HG03103 (cell line): ENCODE results near the gene AP1G2.
"Not testable (repeated sequence)": the region's sequence is repeated elsewhere in the genome, so short reads cannot be mapped to it uniquely, and the experiment has no call there.

Experiments
- ATAC-seq: cut with Tn5 transposase; IDR thresholded peaks from one replicate; pipeline ENCODE4 v1.9.1; 2021; ENCODE audit warnings: low read depth; ENCODE audit not compliant: unreplicated experiment

AP1G2 gene, protein sequence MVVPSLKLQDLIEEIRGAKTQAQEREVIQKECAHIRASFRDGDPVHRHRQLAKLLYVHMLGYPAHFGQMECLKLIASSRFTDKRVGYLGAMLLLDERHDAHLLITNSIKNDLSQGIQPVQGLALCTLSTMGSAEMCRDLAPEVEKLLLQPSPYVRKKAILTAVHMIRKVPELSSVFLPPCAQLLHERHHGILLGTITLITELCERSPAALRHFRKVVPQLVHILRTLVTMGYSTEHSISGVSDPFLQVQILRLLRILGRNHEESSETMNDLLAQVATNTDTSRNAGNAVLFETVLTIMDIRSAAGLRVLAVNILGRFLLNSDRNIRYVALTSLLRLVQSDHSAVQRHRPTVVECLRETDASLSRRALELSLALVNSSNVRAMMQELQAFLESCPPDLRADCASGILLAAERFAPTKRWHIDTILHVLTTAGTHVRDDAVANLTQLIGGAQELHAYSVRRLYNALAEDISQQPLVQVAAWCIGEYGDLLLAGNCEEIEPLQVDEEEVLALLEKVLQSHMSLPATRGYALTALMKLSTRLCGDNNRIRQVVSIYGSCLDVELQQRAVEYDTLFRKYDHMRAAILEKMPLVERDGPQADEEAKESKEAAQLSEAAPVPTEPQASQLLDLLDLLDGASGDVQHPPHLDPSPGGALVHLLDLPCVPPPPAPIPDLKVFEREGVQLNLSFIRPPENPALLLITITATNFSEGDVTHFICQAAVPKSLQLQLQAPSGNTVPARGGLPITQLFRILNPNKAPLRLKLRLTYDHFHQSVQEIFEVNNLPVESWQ

DNA sequence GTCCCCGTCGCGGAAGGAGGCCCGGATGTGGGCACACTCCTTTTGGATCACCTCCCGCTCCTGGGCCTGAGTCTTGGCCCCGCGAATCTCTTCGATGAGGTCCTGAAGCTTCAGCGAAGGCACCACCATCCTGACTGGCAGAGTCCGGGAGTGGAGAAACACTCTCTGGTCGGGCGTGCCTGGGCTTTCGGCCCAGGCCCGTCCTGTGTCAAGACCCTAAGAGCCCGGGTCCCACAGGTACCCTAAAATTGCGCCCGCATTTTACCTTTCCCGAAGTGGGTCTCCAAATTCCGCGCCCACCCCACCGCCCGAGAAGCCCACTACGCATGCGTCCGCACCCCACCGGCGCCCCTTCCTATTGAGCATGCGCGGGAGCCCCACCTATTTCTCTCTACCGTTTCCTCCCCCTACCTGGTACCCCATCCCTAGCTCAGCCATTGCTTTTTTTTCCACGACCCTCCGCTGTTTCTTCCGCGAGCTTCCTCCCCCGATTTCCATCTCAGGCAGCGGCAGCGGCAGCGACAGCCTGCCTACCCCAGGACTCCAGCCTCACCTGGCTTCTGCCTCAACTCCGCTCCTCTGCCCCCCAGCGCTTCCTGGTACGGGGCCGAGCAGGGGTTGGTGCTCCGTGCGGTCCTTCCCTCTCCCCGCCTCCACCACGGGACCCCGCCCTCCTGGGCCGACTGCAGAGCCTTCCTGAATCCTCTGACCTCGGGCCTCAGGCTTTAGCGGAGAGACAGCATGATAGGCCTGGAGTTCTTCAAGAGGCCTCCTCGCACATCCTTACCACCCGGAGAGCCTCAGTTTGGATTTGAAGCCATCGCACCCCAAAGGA, at the start of gene AP1G2:
Gene AP1G2 (minus strand): TSS at position 606 of the 835 bp plus-strand sequence. CDS start 477 bp downstream, at position 129.
- peak; percentile 83 for ATAC-seq

DNA sequence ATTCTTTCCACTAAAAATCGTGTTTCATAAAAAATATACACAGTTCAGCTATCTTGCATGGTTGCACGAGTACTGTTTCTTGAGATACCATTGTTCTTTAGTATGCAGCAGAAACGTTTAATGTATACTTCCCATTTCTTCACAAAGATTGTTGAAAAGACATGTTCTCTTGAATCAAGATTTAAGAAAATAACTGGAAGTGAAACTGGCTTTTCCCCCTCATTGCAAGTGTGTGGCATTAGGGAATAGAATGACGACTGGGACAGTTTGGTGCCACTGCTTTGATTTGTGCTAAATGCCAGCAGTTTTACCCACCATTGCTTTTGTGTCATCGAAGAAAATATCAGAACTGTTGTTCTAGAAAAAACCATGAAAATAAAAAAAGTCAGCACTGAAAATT, 48.3 kb upstream of the AP1G2 start:
- no peak for ATAC-seq

DNA sequence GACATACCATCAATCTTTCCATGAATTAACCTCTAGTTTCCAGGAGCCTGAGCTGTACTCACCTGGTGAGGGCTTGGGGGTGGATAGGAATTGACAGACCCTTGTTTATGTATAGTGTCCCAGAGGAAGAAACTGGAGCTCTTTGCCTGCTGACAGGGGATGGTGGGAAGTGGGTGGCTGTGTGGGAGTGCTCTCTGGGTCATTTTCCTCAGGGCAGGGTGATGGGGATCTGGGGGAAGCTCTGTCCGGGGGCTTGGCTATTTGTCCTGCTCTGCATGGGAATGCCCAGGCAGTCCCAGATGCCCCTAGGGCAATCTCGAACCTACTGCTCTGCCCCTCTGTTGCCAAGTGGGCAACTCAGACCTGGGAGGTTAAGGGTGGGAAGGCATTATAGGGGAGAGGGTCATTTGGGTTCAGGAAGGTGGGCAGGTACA, 46.8 kb upstream of the AP1G2 start:
- ATAC-seq: no peak

DNA sequence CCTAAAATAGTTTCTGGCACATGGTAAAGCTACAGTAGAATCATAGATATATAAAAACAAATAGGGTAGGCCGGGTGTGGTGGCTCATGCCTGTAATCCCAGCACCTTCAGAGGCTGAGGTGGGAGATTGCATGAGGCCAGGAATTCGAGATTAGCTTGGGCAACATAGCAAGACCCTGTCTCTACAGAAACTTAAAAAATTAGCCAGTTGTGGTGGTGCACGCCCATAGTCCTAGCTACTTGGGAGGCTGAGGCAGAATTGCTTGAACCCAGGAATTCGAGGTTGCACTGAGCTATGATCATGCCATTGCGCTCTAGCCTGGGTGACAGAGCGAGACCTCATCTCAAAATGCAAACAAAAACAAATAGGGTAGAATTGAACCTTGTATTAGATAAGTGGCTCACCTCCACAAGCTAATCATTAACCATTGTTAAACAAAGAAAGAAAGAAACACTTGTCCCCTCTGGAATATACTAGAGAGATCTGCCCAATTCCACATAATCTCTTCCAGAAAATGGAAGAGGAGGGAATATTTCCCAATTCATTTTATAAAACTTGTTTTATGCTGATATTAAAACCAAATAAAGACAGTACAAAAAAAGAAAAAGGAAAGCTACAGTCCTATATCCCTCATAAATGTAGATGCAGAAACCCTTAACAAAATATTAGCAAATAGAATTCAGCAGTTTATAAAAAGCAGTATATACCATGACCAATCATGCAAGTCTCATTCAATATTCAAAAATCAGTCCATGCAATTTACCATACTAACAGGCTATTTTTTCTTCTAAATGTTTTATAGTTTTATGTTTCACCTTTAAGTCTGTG, 45.9 kb upstream of the AP1G2 start:
- no peak for ATAC-seq

DNA sequence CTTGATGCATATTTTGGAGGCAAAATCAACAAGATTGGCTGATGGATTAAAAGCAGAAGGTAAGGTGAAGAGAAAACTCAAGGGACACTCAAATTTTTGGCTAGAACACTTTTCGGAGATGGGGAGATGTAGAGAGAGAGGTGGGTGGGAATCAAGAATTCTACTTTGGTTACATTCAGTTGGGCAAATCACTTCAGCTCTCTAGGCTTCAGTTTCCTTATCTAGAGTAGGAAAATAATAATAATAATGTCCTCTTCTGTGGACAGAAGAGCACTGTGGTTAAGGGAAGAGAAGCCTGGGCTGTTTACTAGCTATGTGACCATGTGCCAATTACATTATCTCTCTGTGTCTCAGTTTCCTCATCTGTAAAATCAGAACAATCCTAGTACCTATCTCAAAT, 45.2 kb upstream of the AP1G2 start:
- ATAC-seq: no peak

DNA sequence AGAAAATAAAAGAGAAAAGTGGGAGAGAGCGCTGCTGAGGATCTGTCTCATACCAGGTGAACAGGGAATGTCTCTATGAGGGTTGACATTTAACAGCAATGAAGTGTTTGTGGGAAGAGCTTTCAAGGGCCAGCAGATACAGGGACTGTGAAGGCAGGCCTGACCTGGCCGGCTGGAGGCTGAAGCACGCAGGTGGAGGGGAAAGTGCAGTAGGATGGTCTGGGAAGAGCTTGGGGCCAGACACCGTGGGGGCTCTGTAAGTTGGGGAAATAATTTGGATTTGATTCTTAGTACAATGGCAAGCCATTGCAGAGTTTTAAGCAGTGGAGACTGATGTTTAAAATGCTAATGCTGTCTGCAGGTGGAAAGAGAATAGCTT, 44.8 kb upstream of the AP1G2 start:
- ATAC-seq: no peak

DNA sequence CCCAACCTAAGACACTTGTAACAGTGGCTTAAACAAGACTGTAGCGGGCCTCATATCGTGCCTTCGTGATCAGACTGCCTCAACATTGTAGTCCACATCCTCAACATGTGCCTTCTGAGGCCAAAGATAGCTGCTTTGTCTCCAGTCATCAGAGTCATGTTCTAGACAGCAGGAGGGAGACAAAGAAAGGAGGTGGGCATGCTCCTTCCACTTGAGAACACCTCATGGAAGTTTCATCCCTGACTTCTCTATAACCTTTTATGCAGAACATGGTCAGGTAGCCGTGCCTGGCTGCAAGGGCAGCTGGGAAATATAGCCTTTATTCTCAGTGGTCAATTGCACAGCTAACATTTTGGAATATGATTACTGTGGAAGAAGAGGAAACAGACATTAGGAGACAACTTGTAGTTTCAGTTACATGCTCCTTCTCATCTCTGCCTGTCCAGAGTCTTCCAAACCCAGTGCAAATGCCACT, 43.3 kb upstream of the AP1G2 start:
- ATAC-seq: no peak

DNA sequence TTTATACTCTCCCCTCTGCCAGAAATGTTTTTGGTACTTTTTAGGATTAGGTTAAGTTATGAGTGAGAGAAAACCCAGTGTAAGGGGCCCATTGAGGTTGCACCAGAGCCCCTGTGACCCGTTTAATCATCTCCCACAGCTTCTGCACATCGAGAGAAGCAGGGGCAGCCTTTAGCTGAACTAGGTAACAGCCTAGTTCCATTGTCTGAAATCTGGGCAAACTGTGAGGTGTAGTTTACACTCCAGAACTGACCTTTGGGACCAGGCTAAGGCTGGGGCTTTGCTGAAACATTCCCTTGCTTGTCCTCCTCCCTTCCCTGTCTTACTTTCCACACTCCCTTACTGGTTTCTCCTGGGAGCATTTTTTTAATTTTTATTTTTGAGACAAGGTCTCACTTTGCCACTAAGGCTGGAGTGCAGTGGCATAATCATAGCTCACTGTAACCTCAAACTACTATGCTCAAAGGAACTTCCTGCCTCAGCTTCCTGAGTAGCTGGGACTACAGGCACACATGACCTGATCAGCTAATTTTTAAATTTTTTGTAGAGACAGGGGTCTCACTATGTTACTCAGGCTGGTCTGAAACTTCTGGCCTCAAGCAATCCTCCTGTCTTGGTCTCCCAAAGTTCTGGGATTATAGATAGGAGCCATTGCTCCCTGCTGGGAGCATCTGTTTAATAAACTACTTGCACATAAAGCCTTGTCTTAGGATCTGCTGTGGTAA, 42.7 kb upstream of the AP1G2 start:
- ATAC-seq: no peak

DNA sequence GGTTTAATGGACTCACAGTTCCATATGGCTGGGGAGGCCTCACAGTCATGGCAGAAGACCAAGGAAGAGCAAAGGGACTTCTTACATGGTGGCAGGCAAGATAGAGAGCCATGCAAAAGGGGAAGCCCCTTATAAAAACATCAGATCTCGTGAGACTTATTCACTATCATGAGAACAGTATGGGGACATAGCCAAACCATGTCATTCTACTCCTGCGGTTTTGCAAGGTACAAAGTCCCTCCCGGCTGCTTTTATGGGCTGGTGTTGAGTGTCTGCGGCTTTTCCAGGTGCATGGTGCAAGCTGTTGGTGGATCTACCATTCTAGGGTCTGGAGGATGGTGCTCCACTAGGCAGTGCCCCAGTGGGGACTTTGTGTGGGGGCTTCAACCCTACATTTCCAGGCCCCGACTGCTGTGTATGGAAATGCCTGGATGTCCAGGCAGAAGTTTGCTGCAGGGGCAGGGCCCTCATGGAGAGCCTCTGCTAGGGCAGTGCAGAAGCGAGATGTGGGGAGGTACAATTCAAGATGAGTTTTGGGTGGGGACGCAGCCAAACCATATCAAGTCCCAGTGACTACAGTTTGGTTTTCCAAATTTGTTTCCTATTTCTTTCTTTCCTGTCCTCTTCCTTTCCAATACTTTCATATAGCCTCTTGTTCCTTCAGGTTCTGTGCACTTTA, 42.0 kb upstream of the AP1G2 start:
- not testable (repeated sequence) for ATAC-seq

DNA sequence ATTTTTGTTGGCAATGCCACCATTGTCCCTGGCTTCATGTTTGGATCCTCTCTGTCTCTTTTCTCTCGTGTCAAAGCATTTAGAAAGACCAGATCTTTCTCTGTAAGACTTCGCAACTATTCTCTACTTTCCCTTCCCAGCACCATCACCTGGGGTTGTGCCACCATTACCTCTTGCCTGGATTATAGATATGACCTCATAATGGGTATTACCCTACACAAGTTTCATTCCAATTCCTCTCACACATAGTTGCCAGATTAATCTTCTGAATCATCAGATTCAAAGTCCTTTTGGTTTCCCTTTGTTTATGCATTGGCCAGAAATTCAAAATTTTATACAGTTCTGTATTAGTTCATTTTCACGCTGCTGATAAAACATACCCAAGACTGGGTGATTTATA, 41.4 kb upstream of the AP1G2 start:
- no peak for ATAC-seq

DNA sequence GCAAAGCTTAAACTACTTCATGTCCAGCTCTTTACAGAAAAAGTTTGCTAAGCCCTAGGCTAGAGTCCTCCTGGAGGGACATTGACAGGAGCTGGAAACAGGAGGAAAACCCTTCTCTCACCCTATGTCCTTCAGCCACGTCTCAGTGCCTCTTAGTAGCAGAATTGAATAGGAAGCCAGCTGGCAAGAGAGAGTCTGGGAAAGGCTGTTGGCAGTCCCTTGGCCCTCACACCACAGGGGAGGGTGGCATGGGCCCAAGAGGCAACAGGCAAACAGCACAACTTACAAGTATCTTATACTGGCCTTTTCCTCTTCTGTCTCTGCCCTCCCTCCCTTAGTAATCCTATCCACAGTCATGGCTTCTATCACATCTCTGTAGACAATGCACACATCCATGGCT, 40.9 kb upstream of the AP1G2 start:
- ATAC-seq: no peak

DNA sequence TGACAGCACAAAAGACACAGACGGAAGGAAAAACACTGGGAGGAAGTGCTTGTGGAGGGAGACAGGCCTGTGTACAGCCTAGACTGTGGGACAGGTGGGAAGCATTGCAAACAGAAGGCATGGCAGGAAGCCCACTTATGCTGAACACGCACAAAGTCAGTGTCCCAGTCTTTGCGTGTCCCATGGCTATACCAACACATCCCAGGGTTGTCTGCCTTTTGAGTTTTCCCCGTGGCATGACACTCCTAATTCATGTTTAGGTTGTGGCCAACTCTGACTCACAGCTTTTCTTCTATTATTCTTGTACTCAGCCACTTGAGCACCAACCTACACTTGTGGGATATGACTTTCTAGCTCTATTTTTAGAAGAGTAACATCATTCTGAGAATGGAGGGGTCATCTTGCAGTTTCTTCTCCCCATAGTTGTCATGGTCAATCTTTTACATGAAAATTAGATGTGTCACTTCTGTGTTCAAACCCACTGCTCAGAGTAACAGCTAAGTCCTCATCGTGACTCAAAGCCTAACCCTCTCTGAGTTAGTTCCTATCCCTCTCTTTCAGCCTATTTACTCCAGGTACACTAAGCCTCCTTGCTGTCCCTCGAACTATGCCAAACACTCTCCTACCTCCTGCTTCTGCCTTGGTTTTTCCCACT, 38.5 kb upstream of the AP1G2 start:
- peak; percentile 70 for ATAC-seq

DNA sequence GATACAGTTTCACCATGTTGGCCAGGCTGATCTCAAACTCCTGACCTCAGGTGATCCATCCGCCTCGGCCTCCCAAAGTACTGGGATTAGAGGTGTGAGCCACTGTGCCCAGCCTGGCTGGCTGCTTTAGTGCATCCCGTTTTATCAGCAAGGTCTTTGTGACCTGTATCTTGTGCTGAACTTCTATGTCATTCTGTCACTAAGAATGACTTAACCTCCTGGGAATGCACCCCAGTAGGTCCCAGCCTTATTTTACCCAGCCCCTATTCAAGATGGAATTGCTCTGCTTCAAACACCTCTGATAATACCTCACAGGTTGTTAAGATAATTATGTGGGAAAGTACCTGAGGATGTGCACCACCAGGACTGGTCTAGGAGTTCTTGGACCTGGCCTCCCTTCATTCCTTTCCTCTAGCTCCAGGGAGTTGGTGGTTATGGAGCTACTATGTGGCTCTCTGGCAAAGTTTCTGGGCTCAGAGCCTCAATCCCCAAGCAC, 37.1 kb upstream of the AP1G2 start:
- ATAC-seq: no peak

DNA sequence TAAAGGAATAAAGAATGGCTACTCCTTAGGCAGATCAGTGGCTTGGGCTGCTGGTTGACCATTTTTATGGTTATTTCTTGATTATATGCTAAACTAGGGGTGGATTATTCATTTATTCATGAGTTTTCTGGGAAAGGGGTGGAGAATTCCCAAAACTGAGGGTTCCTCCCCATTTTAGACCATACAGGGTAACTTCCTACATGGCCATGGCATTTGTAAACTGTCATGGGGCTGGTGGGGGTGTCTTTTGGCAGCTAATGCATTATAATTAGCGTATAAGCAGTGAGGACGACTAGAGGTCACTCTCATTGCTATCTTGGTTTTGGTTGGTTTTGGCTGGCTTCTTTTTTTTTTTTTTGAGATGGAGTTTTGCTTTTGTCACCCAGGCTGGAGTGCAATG, 36.6 kb upstream of the AP1G2 start:
- no peak for ATAC-seq

DNA sequence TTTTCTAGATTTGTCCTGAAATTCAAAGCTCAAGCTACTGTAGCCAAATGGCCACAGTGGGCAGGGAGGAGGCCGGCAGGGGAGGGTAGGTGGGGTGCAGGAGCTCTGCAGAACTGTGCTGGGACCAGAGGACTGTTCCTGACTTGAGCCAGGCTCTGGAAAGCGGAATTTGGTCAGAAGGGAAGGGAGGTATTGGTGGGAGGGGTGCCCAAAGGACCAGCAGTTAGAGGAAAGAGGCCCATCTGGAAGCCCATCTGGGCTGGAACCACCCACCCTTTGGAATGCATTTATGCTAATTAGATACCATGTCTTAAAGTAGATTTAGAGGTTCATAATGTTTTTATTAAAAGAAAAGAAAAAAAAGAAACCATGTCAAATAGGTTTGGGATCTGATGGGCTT, 35.5 kb upstream of the AP1G2 start:
- no peak for ATAC-seq

DNA sequence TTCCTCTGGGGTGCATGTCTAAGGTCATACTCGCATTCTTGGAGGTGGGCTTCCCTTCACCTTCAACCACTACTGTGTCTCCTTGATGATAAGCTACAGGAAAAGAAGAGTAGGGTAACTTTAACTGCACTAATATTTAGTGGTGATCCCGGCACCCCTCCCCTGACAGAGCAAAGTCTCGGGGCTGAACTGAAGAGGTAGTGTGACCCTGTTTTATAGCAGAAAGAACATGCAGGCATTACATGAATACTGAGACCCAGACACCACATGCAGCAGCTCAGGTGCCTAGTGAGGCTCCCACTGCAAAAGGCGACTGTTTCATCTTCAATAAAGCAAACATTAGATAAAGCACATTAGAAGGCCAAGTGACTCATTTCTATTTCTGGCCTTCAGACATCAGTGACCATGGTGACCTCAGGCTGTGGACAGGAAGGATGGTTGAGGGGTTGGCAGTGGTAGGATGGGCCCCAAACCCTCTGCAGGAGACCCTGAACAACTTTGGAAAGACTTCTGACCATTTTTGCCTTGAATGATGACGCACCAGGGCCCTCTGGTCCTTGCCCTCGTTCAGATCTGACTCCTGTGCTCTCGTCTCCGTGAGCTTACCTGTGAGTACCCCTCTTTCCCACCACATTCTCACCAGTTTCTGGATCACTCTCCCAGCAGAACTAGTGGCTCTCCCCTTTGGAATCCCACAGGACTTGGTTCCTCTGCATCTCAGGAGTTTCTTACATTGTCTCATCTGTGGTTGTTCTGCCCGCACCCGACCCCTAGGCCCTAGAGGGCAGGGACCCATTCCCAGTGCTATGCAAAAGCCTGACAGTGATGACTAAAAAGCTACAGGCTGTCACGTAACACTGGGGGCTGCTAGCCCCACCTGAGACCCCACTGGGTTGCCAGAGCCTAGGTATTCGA, 34.8 kb upstream of the AP1G2 start:
- no peak for ATAC-seq

DNA sequence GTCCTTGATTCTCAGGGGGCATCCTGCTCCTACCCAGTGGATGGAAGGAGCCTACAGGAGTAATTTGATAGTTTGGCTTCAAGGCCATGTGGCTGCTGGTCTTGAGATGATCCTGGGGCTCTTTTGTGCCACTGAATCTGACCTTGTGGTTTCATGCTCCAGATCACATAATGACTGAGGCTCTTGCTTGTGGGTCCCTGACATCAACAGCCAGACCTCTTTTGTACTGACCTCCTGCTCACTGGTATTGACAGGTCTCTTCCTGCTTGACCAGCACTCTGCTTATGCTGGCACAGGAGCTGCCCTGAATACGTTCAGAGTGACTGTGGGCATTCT, 34.2 kb upstream of the AP1G2 start:
- ATAC-seq: no peak
